ENCODE data around the gene MEGF8. TPM values are rescaled to one million over a fixed set of nuclear protein-coding genes. Genes with fewer than 3 reads are reported as not detected.

The MEGF8 gene
- total RNA-seq, 1 donor from 2014 or later: 72.8 TPM

GRCh38 chr19:42290136-42290522 lies 35.3 kb upstream of the MEGF8 start:
- Mint-ChIP-seq H3K9me3 (ENCODE audit: unreplicated experiment) (peaks cover 8% of the 10 kb centered on the region), H3K27ac (ENCODE audit: unreplicated experiment) (no peak overlapping the region), H3K4me3 (ENCODE audit: unreplicated experiment) (no peak overlapping the region), H3K36me3 (ENCODE audit: unreplicated experiment) (peaks cover 4% of the 10 kb centered on the region), H3K4me1 (ENCODE audit: low read depth, unreplicated experiment) (peaks cover 11% of the 10 kb centered on the region), H3K27me3 (ENCODE audit: unreplicated experiment) (peaks cover 6% of the 10 kb centered on the region)
- DNase-seq: no peak
- TF ChIP-seq CTCF (IDR thresholded peaks at IDR 0.05; ENCODE audit: partially characterized antibody, unreplicated experiment): no peak

GRCh38 chr19:42290523-42291434 lies 34.7 kb upstream of the MEGF8 start:
- Mint-ChIP-seq H3K4me1 (ENCODE audit: low read depth, unreplicated experiment) (peaks cover 10% of the 10 kb centered on the region), H3K4me3 (ENCODE audit: unreplicated experiment) (no peak overlapping the region), H3K27ac (ENCODE audit: unreplicated experiment) (no peak overlapping the region), H3K36me3 (ENCODE audit: unreplicated experiment) (peaks cover 4% of the 10 kb centered on the region), H3K27me3 (ENCODE audit: unreplicated experiment) (peaks cover 6% of the 10 kb centered on the region), H3K9me3 (ENCODE audit: unreplicated experiment) (peaks cover 9% of the 10 kb centered on the region)
- DNase-seq: peak; percentile 74
- peak; percentile 66 for TF ChIP-seq CTCF (IDR thresholded peaks at IDR 0.05; ENCODE audit: partially characterized antibody, unreplicated experiment)

- peaks cover 10% of the 10 kb centered on the region for H3K9me3 Mint-ChIP-seq (ENCODE audit: unreplicated experiment)
- peak overlapping the region; percentile 74 for H3K4me3 Mint-ChIP-seq (ENCODE audit: unreplicated experiment)
- peaks cover 7% of the 10 kb centered on the region for H3K27me3 Mint-ChIP-seq (ENCODE audit: unreplicated experiment)
- H3K36me3 Mint-ChIP-seq (ENCODE audit: unreplicated experiment): peaks cover 4% of the 10 kb centered on the region
- no peak for TF ChIP-seq CTCF (IDR thresholded peaks at IDR 0.05; ENCODE audit: partially characterized antibody, unreplicated experiment)
- peaks cover 4% of the 10 kb centered on the region for H3K4me1 Mint-ChIP-seq (ENCODE audit: low read depth, unreplicated experiment)
- DNase-seq: no peak
- peak overlapping the region; percentile 64 for H3K27ac Mint-ChIP-seq (ENCODE audit: unreplicated experiment)
These were observed 34.0 kb upstream of the MEGF8 start for GRCh38 chr19:42291435-42291810.

- peaks cover 4% of the 10 kb centered on the region for H3K4me1 Mint-ChIP-seq (ENCODE audit: low read depth, unreplicated experiment)
- no peak overlapping the region for H3K4me3 Mint-ChIP-seq (ENCODE audit: unreplicated experiment)
- DNase-seq: peak; percentile 11
- peaks cover 13% of the 10 kb centered on the region for H3K9me3 Mint-ChIP-seq (ENCODE audit: unreplicated experiment)
- peaks cover 6% of the 10 kb centered on the region for H3K27me3 Mint-ChIP-seq (ENCODE audit: unreplicated experiment)
- no peak for TF ChIP-seq CTCF (IDR thresholded peaks at IDR 0.05; ENCODE audit: partially characterized antibody, unreplicated experiment)
- peaks cover 4% of the 10 kb centered on the region for H3K36me3 Mint-ChIP-seq (ENCODE audit: unreplicated experiment)
- H3K27ac Mint-ChIP-seq (ENCODE audit: unreplicated experiment): peak overlapping the region; percentile 64
These were observed 33.1 kb upstream of the MEGF8 start for GRCh38 chr19:42292042-42292960.
